Activated CD4-positive, alpha-beta T cell treated with anti-CD3 and anti-CD28 coated beads for 1 hour (primary cell): ENCODE results near the gene INTS3.
"Not testable (repeated sequence)": the region's sequence is repeated elsewhere in the genome, so short reads cannot be mapped to it uniquely, and the experiment has no call there.

Source experiments
- DNase-seq: peaks from one replicate; pipeline ENCODE4 v3.0.0-alpha.2; 2020

The INTS3 gene

GRCh38 chr1:153711026-153711425 is 16.8 kb upstream of the INTS3 start:
- no peak for DNase-seq

- not testable (repeated sequence) for DNase-seq
Observed at GRCh38 chr1:153716211-153716610, 11.6 kb upstream of the INTS3 start.

DNA sequence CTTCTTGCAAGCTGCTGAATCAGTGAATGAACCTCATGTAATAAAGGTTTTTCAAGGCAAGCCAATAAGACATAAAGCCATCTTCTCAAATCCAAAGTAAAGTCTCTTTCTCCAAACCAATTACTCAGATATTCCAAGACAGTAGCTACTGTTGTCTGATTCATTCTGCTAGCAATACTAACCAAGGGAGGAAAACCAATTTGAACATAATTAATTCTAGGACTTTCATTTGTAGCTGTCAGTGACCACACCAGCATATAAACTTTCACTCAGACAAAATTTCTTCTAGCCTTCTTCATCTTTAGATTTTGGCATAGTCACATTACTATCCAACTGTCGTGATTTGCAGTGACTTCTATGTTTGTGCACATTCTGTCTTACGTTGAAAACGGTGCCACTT is 10.5 kb upstream of the INTS3 start:
- DNase-seq, result no peak

DNA sequence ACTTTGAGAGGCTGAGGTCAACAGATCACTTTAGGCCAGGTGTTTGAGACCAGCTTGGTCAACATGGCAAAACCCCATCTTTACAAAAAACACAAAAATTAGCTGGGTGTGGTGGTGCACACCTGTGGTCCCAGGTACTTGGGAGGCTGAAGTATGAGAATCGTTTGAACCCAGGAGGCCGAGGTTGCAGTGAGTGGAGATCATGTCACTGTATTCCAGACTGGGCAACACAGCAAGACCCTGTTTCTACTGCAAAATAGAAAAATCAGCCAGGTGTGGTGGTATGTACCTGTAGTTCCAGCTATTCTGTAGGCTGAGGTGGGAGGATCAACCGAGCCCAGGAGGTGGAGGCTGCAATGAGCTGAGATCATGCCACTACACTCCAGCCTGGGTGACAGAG is 4.2 kb upstream of the INTS3 start:
- DNase-seq, result no peak

GRCh38 chr1:153724634-153725033 is 3.2 kb upstream of the INTS3 start:
- not testable (repeated sequence) for DNase-seq

DNA sequence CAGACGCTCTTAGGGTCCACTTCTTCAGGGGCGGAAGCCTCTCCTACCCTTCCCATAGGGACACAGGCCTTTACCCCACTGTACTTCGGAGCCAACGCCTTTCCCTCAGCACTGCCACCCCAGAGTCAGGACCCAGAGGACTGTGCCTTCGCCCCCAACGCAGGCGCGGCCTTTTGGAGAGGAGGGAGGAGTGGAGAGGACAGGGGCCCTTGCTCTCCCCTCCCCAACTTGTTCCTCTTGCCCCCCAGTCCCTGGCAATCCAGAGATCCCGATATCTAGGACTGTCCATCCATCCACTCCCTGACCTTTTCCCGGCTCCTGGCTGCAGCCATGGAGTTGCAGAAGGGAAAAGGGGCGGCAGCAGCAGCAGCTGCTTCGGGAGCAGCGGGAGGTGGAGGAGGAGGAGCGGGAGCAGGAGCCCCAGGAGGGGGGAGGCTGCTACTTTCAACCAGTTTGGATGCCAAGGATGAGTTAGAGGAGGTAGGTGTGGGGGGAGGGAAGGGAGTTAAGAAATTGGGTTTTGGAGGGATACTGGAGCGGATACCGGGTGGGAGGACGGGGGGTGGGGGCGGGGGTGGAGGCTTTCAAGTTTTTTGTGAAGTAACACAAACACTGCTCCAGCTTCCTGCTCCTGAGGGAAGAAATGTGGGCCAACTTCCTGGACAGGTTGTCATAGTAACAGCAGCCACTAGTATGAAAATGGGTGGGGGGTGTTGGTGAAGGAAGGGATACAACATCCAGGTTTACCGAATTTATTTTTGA is 636 bp downstream of the INTS3 start:
- DNase-seq, result peak; percentile 17

GRCh38 chr1:153730468-153730988 is 2.7 kb downstream of the INTS3 start:
- no peak for DNase-seq

DNA sequence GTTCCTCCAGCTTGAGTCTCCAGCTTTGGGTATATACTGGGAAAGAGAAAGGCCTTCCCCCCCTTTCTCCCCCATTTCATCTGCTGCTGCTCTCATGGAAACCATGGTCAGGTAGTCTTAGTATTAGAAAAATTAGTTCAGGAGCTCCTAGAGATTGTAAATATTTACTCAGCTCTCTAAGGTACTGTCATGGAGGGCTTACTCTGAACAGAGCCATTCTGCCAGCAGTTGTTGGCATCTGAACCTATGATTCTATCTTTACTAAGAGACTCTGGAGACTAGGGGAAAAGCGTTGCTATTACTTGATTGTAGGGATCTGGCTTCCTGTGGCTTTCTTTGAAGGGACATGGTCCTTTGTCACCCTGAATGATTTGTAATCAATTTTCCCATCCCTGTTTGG is 6.1 kb downstream of the INTS3 start:
- DNase-seq, result no peak

GRCh38 chr1:153734396-153735089 is 6.7 kb downstream of the INTS3 start:
- DNase-seq, result no peak

DNA sequence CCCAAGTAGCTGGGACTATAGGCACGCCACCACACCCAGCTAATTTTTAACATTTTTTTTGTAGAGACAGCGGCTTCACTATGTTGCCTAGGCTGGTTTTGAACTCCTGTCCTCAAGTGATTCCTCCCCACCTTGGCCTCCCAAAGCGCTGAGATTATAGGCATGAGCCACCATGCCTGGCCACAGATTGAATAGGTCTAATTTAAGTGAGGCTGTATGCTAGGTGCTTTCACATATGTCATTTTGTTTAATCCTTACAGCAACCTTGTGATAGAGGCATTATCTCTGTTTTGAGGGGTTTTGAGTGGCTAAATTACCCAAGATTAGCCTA is 7.2 kb downstream of the INTS3 start:
- DNase-seq, result no peak

DNA sequence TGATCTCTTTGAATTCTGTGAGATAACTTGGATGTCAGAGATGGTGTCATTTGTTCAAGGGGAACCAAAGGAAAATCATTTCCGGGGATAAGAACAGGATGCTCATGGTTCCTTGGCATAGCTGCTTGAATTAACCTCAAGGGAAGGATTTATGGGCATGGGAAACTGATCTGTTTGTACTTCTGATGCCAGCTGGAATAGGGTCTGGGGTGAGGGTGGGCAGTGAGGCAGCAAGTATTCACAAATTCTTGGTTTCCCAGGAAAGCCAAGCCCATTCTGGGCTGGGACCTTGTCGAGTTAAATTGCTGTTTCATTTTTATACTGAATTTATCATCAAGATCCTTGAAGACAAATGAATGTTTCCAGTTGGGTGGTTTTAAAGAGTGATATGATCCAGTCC is 14.1 kb downstream of the INTS3 start:
- no peak for DNase-seq

DNA sequence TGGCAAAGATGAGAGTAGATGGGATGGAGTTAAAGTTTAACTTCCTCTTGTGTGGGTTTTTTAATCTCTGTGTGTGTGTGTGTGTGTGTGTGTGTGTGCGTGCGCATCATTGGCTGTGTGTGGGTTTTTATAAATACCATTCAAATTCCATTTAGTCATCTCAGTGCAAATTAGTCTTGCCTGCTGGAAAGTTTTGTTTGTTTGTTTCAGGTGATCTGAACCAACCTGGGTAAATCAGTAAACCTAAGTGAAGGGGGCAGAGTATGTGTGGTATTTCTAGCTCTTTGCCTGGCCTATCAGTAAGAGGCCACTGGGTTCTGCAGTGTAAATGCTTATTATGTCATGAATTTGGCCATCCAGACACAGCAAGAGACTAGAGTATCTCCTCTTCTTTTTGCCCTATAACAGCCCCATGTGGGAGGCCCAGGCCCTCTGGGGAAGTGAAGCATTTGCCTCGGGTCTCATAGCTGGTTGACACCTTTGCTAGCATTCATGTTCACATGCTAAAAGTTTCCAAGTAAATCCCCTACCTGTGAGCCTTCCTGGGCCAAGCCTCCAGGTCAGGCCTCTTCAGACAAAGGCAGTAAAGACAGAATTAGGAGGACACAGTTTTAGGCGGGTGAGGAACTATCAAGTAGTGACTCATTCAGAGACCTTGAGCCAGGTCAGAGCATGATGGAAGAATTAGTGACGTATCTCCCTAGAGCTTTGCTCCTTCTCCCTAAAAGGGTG is 14.7 kb downstream of the INTS3 start:
- DNase-seq, result no peak

- DNase-seq, result no peak
Observed at GRCh38 chr1:153745417-153745816, 17.6 kb downstream of the INTS3 start.

- no peak for DNase-seq
Observed at GRCh38 chr1:153746174-153746573, 18.3 kb downstream of the INTS3 start.

- no peak for DNase-seq
Observed at GRCh38 chr1:153748903-153749302, 21.1 kb downstream of the INTS3 start.

DNA sequence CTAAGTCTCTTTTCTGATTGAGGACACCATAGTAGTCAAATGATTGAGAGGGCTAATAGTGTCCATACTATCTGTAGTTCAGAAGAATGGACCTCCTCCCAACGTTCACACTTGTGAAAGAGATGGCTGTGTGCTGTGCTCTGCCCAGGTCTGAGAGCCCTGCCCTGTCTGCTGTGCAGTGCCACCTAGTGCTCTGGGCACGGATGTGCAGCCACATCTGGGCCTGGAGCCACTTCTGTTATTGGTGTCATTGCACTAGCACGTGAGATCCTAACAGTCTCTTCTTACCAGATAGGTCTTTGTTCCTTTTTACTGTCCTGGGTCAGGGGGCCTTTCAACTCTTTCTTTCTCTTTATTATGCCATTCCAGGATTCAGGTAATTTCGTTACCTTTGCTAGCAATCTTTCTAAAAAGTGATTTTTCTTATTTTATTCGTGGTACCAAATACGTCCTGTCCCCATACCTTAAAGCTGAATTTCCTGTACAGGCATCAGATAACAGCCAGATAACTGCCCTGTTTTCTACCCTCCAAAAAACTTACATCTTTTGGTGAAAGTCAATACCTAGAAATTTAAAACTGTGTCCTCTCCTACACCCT is 21.7 kb downstream of the INTS3 start:
- peak; percentile 70 for DNase-seq

DNA sequence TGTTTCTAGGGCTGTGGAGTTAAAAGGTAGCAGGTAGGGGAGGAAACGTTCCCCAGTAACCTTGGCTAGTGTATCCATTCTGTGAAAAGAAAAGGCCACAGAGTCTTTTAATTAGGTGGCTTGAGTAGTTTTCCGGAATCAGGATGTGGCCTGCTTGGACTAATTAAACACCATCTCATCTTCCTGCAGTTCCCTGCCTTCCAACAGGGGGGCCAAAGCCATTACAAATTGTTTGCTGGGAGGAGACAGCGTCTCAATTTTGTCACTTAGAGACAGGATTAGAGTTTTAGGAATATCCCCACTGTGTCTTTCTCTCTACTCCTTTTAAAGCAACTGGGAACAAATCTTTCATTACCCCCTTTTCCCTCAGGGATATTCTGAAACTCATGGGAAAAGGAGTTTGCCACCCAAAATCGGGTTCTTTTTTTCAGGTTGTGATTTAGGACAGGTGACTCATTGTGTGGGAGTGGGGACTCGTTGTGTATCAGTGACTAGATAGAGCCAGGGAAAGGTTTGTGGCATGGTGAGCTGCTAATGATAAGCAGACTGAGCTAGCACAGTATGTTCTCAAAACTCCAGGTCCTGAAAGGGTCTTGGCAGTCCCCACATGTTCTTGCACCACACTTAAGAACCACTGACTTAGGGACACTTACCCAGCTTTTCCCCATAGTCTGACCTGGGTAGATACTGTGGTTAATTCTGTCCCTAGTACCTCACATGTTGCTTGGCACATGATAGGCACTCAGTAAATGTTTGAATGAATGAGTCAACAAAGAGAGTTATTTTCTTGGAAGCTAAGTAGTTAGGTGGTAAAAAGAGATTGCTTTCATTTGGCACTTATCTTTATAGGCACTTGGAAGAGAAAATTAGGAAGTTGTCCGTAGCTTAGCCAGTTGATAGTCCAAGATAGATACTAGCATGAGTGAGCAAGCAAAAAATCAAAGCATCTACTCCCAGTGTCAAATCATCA is 22.5 kb downstream of the INTS3 start:
- no peak for DNase-seq

DNA sequence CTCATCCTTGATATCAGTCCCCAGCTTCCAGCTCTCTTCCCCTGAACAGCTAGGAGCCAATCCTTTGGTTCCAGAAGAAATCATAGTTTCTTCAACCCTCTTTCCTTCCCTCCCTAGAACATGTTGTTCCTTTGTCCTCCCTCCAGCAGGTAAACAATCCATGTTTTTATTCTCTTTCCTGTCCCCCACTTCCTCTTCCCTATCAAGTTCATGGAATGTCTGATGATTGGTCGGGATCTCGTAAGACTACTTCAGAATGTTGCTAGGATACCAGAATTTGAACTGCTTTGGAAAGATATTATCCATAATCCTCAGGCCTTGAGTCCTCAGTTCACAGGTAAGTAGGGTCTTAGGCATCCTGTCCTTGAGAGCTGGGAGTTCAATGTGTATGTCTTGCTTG is 24.2 kb downstream of the INTS3 start:
- DNase-seq, result no peak

GRCh38 chr1:153752571-153753195 is 24.8 kb downstream of the INTS3 start:
- no peak for DNase-seq

DNA sequence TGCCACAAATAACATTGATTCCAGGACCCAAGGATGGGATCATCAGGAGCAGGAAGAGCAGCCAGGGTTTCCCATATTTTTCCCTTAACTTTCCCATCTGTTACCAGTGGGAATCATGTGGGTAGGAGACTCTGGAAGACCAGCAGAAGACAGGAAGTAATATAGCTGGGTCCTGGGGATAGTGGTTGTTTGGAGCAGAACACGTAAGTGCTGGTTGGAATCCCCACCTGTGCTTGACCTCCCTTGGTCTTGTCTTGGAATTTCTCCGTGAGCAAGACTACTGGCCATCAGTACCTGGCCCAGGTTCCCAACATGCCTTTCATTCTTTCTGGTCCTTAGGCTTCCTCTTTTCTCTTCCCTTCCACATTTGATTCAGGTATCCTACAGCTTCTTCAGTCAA is 26.4 kb downstream of the INTS3 start:
- no peak for DNase-seq

- no peak for DNase-seq
Observed at GRCh38 chr1:153760440-153760839, 32.6 kb downstream of the INTS3 start.
